ENCODE results near the gene TMEM179B.

GRCh38 chr11:62792202-62792575 is 5.0 kb downstream of the TMEM179B start:
- TF ChIP-seq EP300 (IDR thresholded peaks at IDR 0.05; ENCODE audit: borderline replicate concordance): no peak
- TF ChIP-seq REST (IDR thresholded peaks at IDR 0.05; ENCODE audit: low read depth): no peak
- TF ChIP-seq MAX (IDR thresholded peaks at IDR 0.05): no peak

Measured in Ishikawa (cell line).